ENCODE results near the gene POU2F2.

DNA sequence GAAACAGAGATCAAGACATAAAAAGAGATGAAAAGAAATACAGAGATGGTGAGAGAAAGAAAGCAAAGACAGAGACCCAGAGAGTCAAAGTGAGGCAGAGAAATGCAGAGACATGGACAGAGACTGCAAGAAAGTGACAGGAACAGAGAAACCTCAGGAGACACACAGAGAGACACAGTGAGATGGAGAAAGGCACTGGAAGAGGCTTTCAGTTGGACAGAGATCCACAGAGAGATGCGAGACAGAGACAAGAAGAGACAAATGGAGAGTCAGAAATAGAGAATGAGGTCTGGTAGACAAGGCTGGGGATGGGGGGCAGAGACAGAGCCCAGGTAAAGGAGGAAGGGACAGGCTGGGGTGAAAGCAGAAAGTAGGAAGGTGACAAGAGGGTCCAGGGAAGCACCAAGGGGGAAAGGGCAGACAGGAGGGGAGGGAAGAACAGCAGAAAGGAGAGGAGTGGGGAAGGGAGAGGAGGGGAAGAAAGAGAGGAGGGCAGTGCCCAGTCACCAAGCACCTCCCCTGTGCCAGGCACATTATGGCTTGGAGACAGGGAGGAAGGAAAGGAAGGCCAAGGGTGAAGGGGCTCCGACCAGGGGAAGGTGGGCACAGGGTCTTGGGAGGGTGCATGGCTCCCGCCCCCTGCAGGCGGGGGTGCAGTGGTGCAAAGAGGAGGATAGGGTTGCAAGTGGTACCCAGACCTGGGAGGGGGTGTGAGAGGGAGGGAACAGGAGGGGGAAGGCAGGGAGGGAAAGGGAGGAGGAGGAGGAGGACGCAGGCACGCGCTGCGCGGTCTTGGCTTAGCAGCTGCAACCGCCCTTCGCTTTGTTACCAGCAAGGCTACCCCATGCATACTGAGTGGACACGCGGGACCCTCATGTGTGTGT is 46.8 kb upstream of the POU2F2 start:
- TF ChIP-seq, protein P1, sequence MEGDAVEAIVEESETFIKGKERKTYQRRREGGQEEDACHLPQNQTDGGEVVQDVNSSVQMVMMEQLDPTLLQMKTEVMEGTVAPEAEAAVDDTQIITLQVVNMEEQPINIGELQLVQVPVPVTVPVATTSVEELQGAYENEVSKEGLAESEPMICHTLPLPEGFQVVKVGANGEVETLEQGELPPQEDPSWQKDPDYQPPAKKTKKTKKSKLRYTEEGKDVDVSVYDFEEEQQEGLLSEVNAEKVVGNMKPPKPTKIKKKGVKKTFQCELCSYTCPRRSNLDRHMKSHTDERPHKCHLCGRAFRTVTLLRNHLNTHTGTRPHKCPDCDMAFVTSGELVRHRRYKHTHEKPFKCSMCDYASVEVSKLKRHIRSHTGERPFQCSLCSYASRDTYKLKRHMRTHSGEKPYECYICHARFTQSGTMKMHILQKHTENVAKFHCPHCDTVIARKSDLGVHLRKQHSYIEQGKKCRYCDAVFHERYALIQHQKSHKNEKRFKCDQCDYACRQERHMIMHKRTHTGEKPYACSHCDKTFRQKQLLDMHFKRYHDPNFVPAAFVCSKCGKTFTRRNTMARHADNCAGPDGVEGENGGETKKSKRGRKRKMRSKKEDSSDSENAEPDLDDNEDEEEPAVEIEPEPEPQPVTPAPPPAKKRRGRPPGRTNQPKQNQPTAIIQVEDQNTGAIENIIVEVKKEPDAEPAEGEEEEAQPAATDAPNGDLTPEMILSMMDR (conservative IDR thresholded peaks at IDR 0.05 in 1 of 2, IDR thresholded peaks at IDR 0.05 in 1 of 2; ENCODE audit: extremely low read depth in 1 of 2, insufficient read depth in 1 of 2, low read depth in 1 of 2, low read length in 2 of 2): peak; percentile 18 to 44
- TF ChIP-seq EZH2 (IDR thresholded peaks at IDR 0.05; ENCODE audit: borderline replicate concordance, low read length): peak; percentile 52

All from mammary epithelial cell (primary cell).